HG02759 (cell line): ENCODE measurements around the gene NUDT4B.
"Not testable (repeated sequence)": the region's sequence is repeated elsewhere in the genome, so short reads cannot be mapped to it uniquely, and the experiment has no call there.

ENCODE experiments used
- ATAC-seq: cut with Tn5 transposase; IDR thresholded peaks from one replicate; pipeline ENCODE4 v1.9.1; 2021; ENCODE audit warnings: mild to moderate bottlenecking, moderate library complexity; ENCODE audit not compliant: unreplicated experiment

Gene NUDT4B

GRCh38 chr1:148793762-148794332 lies 45.3 kb downstream of the NUDT4B start:
- ATAC-seq: not testable (repeated sequence)
